ENCODE results near the gene RNF150. TPM values are rescaled to one million over a fixed set of nuclear protein-coding genes. Genes with fewer than 3 reads are reported as not detected.

Gene RNF150
- total and polyA plus RNA-seq, 12 donors, result 4.9 to 88.6 (median 61.3) TPM

- H3K4me1 ChIP-seq (replicated peaks in 1 of 2), result peaks cover 12 to 43% of the 10 kb centered on the region in 2 donors
- no peaks in the 10 kb centered on the region for H3K27me3 ChIP-seq
- intact Hi-C loops (cut with DNase I), result no loop called here
- TF ChIP-seq CTCF (IDR thresholded peaks at IDR 0.05) (no peak), POLR2A (IDR thresholded peaks at IDR 0.05) (no peak)
- peak overlapping the region in 2 of 5 donors; percentile 15 to 59 for H3K27ac ChIP-seq
- 37 to 56% (median 50%) methylated on average over 4 of the region's 4 CpGs for WGBS, 4 donors
- no peak overlapping the region for H3K4me3 ChIP-seq
- no peak for DNase-seq
- no peaks in the 10 kb centered on the region for H3K36me3 ChIP-seq (replicated peaks in 1 of 2)
- no peaks in the 10 kb centered on the region for H3K9me3 ChIP-seq (replicated peaks in 1 of 3)
Observed at GRCh38 chr4:141002323-141002805, 130.9 kb downstream of the RNF150 start.

GRCh38 chr4:140996766-140997165 lies 136.5 kb downstream of the RNF150 start:
- Histone ChIP-seq H3K27me3 (no peaks in the 10 kb centered on the region), H3K36me3 (replicated peaks in 1 of 2) (no peaks in the 10 kb centered on the region), H3K9me3 (replicated peaks in 1 of 3) (no peaks in the 10 kb centered on the region), H3K4me1 (replicated peaks in 1 of 2) (peaks cover 32 to 35% of the 10 kb centered on the region in 2 donors), H3K4me3 (no peak overlapping the region), H3K27ac (no peak overlapping the region)
- intact Hi-C loops (cut with DNase I), result loop anchor here in 1 of 2 donors (10.0 kb wide), 2 partner anchors 132 to 138 kb away; partner anchors contain the start of gene RNF150
- TF ChIP-seq CTCF (IDR thresholded peaks at IDR 0.05), result peak in 1 of 6 experiments; percentile 38
- no peak for TF ChIP-seq POLR2A (IDR thresholded peaks at IDR 0.05)
- DNase-seq, result no peak

- TF ChIP-seq POLR2A (IDR thresholded peaks at IDR 0.05) (no peak), CTCF (IDR thresholded peaks at IDR 0.05) (no peak)
- intact Hi-C loops (cut with DNase I), result loop anchor here in 1 of 2 donors (10.0 kb wide), 2 partner anchors 130 to 140 kb away; partner anchors contain the start of gene RNF150
- Histone ChIP-seq H3K36me3 (replicated peaks in 1 of 2) (no peaks in the 10 kb centered on the region), H3K9me3 (replicated peaks in 1 of 3) (no peaks in the 10 kb centered on the region), H3K4me1 (replicated peaks in 1 of 2) (peaks cover 32 to 35% of the 10 kb centered on the region in 2 donors), H3K27ac (peak overlapping the region in 2 of 5 donors; percentile 12 to 27), H3K4me3 (no peak overlapping the region), H3K27me3 (no peaks in the 10 kb centered on the region)
- 41 to 67% (median 52%) methylated on average over 1 of the region's 1 CpG for WGBS, 4 donors
- DNase-seq, result peak; percentile 49 to 81 (median 72)
Observed at GRCh38 chr4:140995058-140995457, 138.2 kb downstream of the RNF150 start.

GRCh38 chr4:140994015-140994414 lies 139.3 kb downstream of the RNF150 start:
- no peak for TF ChIP-seq POLR2A (IDR thresholded peaks at IDR 0.05)
- no peak for TF ChIP-seq CTCF (IDR thresholded peaks at IDR 0.05)
- H3K27ac ChIP-seq, result peak overlapping the region in 4 of 5 donors; percentile 7 to 42 (median 24)
- intact Hi-C loops (cut with DNase I), result loop anchor here in 1 of 2 donors (10.0 kb wide), 2 partner anchors 129 to 141 kb away; partner anchors contain the start of gene RNF150
- no peak for DNase-seq
- H3K4me3 ChIP-seq, result no peak overlapping the region
- H3K36me3 ChIP-seq (replicated peaks in 1 of 2), result no peaks in the 10 kb centered on the region
- WGBS, 4 donors, result 24 to 50% (median 30%) methylated on average over 1 of the region's 1 CpG
- H3K27me3 ChIP-seq, result no peaks in the 10 kb centered on the region
- peaks cover 32 to 35% of the 10 kb centered on the region in 2 donors for H3K4me1 ChIP-seq (replicated peaks in 1 of 2)
- H3K9me3 ChIP-seq (replicated peaks in 1 of 3), result no peaks in the 10 kb centered on the region

All from adrenal gland (tissue), 12 donors.